ENCODE measurements around the gene FNBP1L. TPM values are rescaled to one million over a fixed set of nuclear protein-coding genes. Genes with fewer than 3 reads are reported as not detected.
"Not testable (repeated sequence)": the region's sequence is repeated elsewhere in the genome, so short reads cannot be mapped to it uniquely, and the experiment has no call there.

FNBP1L gene
- total RNA-seq, 2 experiments from 2014 or later: 0.17 to 0.21 TPM

DNA sequence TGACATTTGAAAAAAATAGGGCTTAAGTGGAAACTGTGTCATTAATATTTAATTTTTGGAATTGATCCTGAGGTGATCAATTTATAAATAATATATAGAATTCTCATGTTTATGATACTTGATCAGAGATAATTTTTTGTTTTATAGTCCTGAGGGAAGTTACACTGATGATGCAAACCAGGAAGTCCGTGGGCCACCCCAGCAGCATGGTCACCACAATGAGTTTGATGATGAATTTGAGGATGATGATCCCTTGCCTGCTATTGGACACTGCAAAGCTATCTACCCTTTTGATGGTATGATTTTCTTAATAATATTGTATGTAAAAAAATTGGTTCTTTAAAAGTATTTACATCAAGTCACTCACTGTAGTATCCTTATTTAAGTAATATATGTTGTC, 101.2 kb downstream of the FNBP1L start:
- Mint-ChIP-seq H3K9me3 (no peaks in the 10 kb centered on the region), H3K36me3 (ENCODE audit: low read depth) (no peaks in the 10 kb centered on the region), H3K27ac (no peak overlapping the region), H3K27me3 (ENCODE audit: low read depth) (peaks cover 7% of the 10 kb centered on the region), H3K4me3 (no peak overlapping the region), H3K4me1 (ENCODE audit: low read depth) (no peaks in the 10 kb centered on the region)
- DNase-seq: no peak
- intact Hi-C loops (cut with micrococcal nuclease): no loop called here
- CTCF ChIA-PET: no interaction called here

DNA sequence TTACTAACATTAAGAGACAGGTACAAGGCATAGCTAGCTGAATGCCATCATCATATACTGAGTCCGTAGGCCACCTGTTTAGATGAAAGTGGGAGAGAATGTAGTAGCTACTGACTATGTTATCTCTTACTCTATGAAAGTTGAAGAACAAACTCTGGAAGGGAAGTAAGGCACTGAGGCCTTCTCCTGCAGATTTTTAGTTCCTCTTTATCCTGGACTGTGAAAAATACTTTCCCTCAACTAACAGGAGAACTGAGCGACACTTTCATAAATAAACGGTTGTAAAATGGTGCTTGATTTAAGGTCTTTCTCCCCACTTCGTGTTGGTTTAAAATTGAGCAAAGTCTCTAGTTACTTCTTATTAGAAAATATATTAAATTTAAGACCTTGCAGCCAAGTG, 101.9 kb downstream of the FNBP1L start:
- intact Hi-C loops (cut with micrococcal nuclease): no loop called here
- H3K4me3 Mint-ChIP-seq: no peak overlapping the region
- H3K27ac Mint-ChIP-seq: no peak overlapping the region
- H3K36me3 Mint-ChIP-seq (ENCODE audit: low read depth): no peaks in the 10 kb centered on the region
- no peaks in the 10 kb centered on the region for H3K9me3 Mint-ChIP-seq
- peaks cover under 1% of the 10 kb centered on the region for H3K4me1 Mint-ChIP-seq (ENCODE audit: low read depth)
- CTCF ChIA-PET: no interaction called here
- DNase-seq: no peak
- peaks cover 7% of the 10 kb centered on the region for H3K27me3 Mint-ChIP-seq (ENCODE audit: low read depth)

DNA sequence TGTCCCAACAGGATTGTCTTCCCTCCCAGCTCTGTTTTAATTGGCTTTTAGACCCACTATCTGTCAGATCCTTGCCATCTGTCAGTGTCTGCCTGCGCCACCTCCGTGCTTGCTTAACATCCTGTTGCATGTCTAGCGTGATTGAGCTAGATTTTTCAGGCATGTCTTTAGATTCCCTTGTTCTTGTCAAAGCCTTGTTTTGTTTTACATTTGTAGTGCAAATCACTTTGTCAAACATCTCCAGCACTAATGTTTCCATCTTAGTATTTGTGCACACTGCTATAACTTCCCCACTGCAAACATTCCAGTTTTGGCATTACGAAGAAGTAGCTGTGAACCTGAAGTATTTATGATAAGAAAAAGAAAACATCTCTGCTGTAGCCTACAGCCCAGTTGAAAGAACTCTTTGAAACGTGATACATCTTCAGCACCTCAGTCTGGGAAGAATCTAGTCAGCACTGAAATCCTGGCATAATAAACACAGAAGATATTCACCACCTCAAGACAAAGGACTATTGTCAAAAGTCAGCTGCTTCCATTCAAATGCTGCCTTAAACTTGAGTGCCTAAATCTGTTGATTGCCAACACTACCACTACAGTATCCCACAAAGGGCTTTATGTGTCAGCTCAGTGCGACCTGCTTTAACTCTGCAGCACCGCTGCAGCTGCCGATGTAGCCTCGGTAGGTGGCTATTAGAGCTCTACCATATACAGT, 105.0 kb downstream of the FNBP1L start:
- intact Hi-C loops (cut with micrococcal nuclease): no loop called here
- no peaks in the 10 kb centered on the region for H3K36me3 Mint-ChIP-seq (ENCODE audit: low read depth)
- H3K4me3 Mint-ChIP-seq: no peak overlapping the region
- peaks cover 7% of the 10 kb centered on the region for H3K4me1 Mint-ChIP-seq (ENCODE audit: low read depth)
- no peaks in the 10 kb centered on the region for H3K9me3 Mint-ChIP-seq
- peaks cover 8% of the 10 kb centered on the region for H3K27me3 Mint-ChIP-seq (ENCODE audit: low read depth)
- DNase-seq: peak; percentile 11
- no peak overlapping the region for H3K27ac Mint-ChIP-seq
- CTCF ChIA-PET: interaction anchor here (0.5 kb wide), 1 partner anchor 83 kb away, joined by 3 read pairs; no protein-coding TSS in a partner anchor

DNA sequence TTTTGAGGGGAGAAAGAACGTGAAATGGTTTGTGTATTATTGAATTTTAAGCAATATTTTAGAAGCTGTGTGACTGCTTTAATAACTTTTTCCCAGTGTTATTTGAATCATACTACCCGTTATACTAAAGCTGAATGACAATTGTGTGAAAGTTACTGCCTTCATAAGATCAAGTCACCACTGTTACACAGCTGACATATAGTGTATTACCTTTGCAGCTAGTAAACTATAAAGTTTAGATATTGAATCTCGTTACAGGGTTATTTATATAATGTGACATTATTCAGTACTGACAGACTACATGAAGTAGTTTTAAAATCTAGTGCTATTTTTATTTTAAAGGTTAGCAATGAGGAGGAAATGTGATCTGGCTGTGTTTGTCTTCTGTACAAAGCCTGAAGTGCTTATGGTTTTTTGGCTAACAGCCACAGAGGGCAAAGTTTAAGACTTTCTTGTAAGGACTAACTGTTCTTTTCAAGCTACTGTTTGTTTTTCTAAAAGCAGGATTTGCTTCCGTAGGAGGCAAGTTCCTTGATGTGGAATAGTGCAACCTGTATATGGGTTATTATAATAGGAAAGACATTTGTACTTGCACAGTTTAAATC, 106.1 kb downstream of the FNBP1L start:
- intact Hi-C loops (cut with micrococcal nuclease); H3K36me3 Mint-ChIP-seq (ENCODE audit: low read depth); H3K9me3 Mint-ChIP-seq; H3K27me3 Mint-ChIP-seq (ENCODE audit: low read depth); H3K27ac Mint-ChIP-seq; CTCF ChIA-PET; H3K4me3 Mint-ChIP-seq; H3K4me1 Mint-ChIP-seq (ENCODE audit: low read depth); DNase-seq: not testable (repeated sequence)

DNA sequence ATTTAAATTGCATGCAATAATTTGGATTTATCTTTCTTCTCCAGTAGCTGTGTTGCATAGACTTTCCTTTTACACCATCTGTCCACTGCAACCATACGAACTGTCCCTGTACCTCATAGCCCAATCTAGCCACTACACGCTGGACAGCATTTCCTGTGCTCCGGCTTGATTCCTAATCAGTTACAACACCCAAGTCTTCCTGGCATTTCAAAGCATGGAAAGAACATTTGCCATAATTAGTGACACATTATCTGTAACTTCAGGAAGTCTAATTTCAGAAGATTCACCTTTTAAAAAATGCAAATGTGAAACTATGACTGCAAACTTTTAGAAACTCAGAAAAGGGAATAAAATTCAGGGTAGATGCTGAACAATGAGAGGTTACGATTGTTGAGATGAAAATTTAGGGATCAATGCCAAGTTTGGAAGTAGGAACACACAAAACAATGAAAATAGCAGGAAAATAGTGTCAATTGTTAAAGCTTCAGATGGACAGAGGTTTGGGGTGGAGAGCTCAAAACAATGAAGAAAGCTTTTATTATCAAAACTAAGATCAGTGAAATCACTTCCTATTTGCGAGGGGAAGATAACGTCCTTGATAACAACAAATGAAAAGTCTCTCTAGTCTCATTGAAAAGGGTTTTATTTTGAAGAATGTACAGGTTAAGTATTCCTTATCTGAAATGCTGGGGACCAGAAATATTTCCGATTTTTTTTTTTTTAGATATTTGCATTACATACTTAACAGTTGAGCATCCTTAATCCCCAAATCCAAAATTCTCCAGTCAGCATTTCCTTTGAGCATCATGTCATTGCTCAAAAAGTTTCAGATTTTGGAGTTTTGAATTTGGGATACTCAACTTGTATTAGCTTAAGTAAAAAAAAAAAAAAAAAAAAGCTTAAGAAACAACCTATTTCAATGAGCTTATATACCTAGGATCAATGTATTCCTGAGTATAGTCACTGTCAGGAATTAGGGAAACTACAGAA, 107.3 kb downstream of the FNBP1L start:
- intact Hi-C loops (cut with micrococcal nuclease): no loop called here
- peaks cover 8% of the 10 kb centered on the region for H3K27me3 Mint-ChIP-seq (ENCODE audit: low read depth)
- peaks cover 7% of the 10 kb centered on the region for H3K4me1 Mint-ChIP-seq (ENCODE audit: low read depth)
- H3K36me3 Mint-ChIP-seq (ENCODE audit: low read depth): no peaks in the 10 kb centered on the region
- no peaks in the 10 kb centered on the region for H3K9me3 Mint-ChIP-seq
- CTCF ChIA-PET: interaction anchor here (0.9 kb wide), 1 partner anchor 74 kb away, joined by 4 read pairs; no protein-coding TSS in a partner anchor
- no peak for DNase-seq
- H3K4me3 Mint-ChIP-seq: no peak overlapping the region
- no peak overlapping the region for H3K27ac Mint-ChIP-seq

DNA sequence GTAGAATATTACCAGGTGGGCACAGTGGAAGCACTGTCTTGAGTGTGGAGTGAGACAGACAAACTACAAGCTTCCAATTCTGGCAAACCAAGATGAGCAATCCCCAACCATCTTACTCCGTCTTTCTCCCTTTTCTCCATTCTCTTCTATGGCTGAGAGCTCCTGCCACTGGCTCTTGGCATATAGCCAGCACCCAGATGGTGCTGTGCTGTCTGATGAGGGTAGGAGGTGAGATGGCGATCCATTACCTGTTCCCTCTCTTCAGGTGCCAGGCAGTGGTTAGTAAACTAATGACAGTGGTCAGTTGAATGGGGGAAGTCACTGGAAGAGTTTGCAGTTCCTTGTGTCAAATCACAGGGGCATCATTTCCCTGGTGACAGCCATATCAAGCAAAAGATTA, 108.4 kb downstream of the FNBP1L start:
- no peaks in the 10 kb centered on the region for H3K36me3 Mint-ChIP-seq (ENCODE audit: low read depth)
- no peaks in the 10 kb centered on the region for H3K9me3 Mint-ChIP-seq
- no peak for DNase-seq
- CTCF ChIA-PET: no interaction called here
- no peak overlapping the region for H3K27ac Mint-ChIP-seq
- H3K4me1 Mint-ChIP-seq (ENCODE audit: low read depth): peaks cover 7% of the 10 kb centered on the region
- peaks cover 8% of the 10 kb centered on the region for H3K27me3 Mint-ChIP-seq (ENCODE audit: low read depth)
- intact Hi-C loops (cut with micrococcal nuclease): no loop called here
- H3K4me3 Mint-ChIP-seq: no peak overlapping the region

DNA sequence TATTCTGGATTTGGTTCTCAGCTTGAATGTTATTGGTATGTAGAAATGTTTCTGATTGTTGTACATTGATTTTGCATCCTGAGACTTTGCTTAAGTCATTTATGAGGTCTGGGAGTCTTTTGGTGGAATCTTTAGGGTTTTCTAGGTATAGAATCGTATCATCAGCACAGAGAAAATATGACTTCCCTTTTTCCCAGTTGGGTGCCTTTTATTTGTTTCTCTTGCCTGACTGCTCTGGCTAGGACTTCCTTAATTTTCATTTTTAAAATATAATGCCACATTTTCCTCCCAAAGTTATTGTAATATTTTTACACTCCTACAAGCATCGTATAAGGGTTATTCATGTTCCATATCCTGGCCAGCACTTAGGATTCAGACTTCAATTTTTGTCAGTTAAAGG, 111.1 kb downstream of the FNBP1L start:
- H3K4me1 Mint-ChIP-seq (ENCODE audit: low read depth): peaks cover 7% of the 10 kb centered on the region
- intact Hi-C loops (cut with micrococcal nuclease): no loop called here
- H3K4me3 Mint-ChIP-seq: no peak overlapping the region
- peaks cover 2% of the 10 kb centered on the region for H3K27me3 Mint-ChIP-seq (ENCODE audit: low read depth)
- no peaks in the 10 kb centered on the region for H3K36me3 Mint-ChIP-seq (ENCODE audit: low read depth)
- no peaks in the 10 kb centered on the region for H3K9me3 Mint-ChIP-seq
- H3K27ac Mint-ChIP-seq: no peak overlapping the region
- DNase-seq: no peak
- CTCF ChIA-PET: no interaction called here

DNA sequence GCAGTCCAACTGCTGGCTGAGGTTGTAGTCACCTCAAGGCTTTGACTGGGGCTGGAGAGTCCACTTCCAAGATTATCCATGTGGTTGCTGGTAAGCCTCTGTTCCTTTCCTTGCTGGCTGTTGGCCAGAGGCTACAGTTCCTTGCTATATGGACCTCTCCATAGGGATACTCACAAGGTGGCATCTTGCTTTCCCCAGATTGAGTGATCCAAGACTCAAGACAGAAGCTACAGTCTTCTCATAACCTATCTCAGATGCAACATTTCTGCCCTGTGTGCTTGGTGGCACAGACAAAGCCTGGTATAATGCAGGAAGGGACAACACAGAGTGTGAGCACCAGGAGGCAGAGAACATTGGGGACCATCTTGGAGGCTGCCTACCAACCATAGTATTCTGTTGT, 111.8 kb downstream of the FNBP1L start:
- peaks cover 7% of the 10 kb centered on the region for H3K4me1 Mint-ChIP-seq (ENCODE audit: low read depth)

DNA sequence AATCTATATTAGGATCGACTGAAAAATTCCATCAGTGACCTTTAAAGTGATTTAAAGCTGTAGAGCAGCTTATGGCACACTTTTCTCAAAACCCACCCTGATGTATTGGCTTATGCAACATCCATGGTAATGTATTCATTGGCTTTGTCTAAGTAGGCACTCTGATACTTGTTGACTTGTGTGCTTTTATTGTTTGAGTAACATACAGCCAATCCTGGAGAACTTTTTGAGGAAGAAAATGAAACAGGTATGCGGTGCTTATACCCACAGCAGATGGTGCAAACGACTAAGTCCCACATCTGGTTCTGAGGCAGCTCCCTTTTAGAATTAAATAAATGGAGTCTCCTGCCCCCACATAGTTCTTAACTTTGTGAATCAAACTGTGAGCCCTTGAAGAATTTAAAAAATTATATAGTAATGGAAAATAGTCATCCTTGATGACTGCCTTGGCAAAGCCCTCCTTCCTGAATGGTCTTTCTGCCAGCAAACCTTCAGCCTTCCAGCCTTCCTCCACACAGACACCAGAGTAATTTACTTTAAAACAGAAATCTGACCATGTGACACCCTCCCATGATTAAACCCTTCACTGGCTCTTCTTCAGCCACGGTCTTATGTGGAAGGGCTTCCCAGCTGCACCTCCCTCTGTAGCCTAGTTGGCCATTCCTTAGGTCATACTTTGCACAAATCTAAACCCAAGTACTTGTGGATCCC, 117.7 kb downstream of the FNBP1L start:
- no peaks in the 10 kb centered on the region for H3K9me3 Mint-ChIP-seq
- no peaks in the 10 kb centered on the region for H3K4me1 Mint-ChIP-seq (ENCODE audit: low read depth)
- intact Hi-C loops (cut with micrococcal nuclease): no loop called here
- DNase-seq: no peak
- H3K4me3 Mint-ChIP-seq: no peak overlapping the region
- no peaks in the 10 kb centered on the region for H3K36me3 Mint-ChIP-seq (ENCODE audit: low read depth)
- no peaks in the 10 kb centered on the region for H3K27me3 Mint-ChIP-seq (ENCODE audit: low read depth)
- CTCF ChIA-PET: no interaction called here
- no peak overlapping the region for H3K27ac Mint-ChIP-seq

More for the DNA sequence above, 111.8 kb downstream of the FNBP1L start:
- CTCF ChIA-PET: no interaction called here
- Mint-ChIP-seq H3K4me3 (no peak overlapping the region), H3K27me3 (ENCODE audit: low read depth) (peaks cover 2% of the 10 kb centered on the region), H3K27ac (no peak overlapping the region), H3K9me3 (no peaks in the 10 kb centered on the region), H3K36me3 (ENCODE audit: low read depth) (no peaks in the 10 kb centered on the region)
- no peak for DNase-seq
- intact Hi-C loops (cut with micrococcal nuclease): no loop called here

DNA sequence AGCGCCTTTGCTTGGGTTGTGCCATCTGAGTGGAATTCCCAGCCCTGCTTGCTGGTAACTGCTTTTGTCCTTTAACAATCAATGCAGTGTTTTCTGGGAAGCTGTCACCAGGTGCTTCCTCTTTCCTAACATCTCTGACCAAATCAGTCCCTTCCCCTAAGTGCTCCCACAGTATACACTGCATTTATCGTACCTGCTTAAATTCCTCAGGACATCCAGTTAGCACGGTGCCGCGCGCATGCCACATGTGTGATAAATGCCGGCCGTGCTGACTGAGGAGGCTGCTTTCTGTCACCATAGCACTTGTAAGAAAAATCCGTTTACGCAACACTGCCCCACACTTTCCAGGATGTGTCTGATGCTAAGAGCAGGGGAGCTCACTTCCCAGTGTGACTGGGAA, 118.3 kb downstream of the FNBP1L start:
- Mint-ChIP-seq H3K4me3 (no peak overlapping the region), H3K36me3 (ENCODE audit: low read depth) (no peaks in the 10 kb centered on the region), H3K27me3 (ENCODE audit: low read depth) (no peaks in the 10 kb centered on the region), H3K4me1 (ENCODE audit: low read depth) (no peaks in the 10 kb centered on the region), H3K9me3 (no peaks in the 10 kb centered on the region), H3K27ac (no peak overlapping the region)
- DNase-seq: no peak
- CTCF ChIA-PET: no interaction called here
- intact Hi-C loops (cut with micrococcal nuclease): no loop called here

DNA sequence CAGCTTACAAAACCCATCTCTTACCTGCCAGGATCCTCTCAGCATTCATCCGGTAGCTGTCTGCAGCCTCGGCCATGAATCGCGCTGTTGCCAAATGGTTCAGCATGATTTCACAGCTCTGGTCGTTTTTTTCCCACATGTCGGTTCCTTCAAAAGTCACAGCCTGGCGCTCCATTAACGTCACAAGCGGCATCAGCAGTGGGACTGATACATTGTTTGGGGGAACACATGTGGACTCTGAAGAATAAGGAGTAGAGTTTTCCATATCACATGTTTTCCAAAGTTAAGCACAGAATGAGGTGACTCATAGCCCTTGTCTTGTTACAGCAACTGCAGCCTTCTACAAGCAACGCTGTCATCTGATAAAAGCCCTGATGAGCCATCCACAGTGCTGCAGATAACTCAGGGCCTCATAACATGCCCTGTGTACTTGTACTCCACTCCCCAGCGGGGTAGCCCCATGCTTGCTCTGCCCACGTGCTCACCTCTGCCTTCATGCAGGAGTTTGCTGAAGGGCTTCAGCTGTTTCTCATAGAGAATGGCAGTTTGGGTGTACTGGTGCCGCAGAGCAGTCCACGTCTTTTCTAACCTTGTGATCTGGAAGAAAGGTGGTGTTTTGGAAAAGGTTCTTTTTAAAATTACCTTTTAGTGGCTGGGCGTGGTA, 119.5 kb downstream of the FNBP1L start:
- intact Hi-C loops (cut with micrococcal nuclease): no loop called here
- no peak overlapping the region for H3K27ac Mint-ChIP-seq
- CTCF ChIA-PET: no interaction called here
- DNase-seq: no peak
- H3K4me3 Mint-ChIP-seq: no peak overlapping the region
- H3K4me1 Mint-ChIP-seq (ENCODE audit: low read depth): no peaks in the 10 kb centered on the region
- no peaks in the 10 kb centered on the region for H3K27me3 Mint-ChIP-seq (ENCODE audit: low read depth)
- H3K9me3 Mint-ChIP-seq: no peaks in the 10 kb centered on the region
- H3K36me3 Mint-ChIP-seq (ENCODE audit: low read depth): no peaks in the 10 kb centered on the region

DNA sequence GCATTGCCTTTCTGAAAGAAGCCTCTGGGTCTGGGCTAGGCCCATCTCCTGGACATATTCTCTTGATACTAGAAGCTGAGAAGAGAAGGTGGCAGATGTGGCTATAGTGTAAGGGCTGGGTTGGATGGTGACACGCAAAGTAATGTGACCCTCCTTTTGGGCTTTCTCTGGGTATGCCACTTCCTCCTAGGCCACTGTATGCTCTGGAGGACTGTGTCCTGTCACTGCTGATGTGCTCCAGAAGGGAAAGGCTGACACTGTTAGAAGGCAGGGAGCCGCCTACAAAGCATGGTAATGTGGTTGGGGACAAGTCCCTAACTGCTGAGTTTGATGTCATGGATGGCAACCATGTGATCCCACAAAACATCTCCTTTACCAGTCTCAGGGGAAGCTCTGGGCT, 121.6 kb downstream of the FNBP1L start:
- Mint-ChIP-seq H3K36me3 (ENCODE audit: low read depth) (no peaks in the 10 kb centered on the region), H3K4me1 (ENCODE audit: low read depth) (no peaks in the 10 kb centered on the region), H3K27ac (no peak overlapping the region), H3K27me3 (ENCODE audit: low read depth) (no peaks in the 10 kb centered on the region), H3K9me3 (no peaks in the 10 kb centered on the region), H3K4me3 (no peak overlapping the region)
- no peak for DNase-seq
- intact Hi-C loops (cut with micrococcal nuclease): no loop called here
- CTCF ChIA-PET: no interaction called here

Measured in activated naive CD4-positive, alpha-beta T cell treated with anti-CD3 and anti-CD28 coated beads for 36 hours (primary cell).